ENCODE data around the gene GPX2.

The GPX2 gene

DNA sequence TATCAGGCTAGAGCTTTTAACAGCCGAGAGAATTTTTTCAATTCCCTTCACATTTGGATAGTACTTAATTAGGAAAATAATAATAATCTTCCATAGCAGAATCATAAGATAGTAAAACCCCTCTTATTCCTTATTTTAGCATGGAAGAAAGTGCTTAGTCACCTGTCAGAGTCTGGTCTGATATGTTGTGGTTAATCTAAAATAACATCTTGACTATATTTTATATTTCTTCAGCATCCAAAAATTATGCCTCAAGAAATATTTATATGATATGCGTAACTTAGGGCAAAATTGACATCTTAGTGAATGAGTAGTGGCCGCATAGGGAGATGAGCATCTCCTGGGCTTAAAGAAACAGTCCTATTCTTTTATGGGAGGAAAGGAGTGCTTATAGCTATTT, 15.5 kb downstream of the GPX2 start:
- TF ChIP-seq CEBPB (IDR thresholded peaks at IDR 0.05) = no peak
- no peak for TF ChIP-seq ZBTB7A (IDR thresholded peaks at IDR 0.05; ENCODE audit: low read depth)
- TF ChIP-seq NFIC (IDR thresholded peaks at IDR 0.05) = no peak
- TF ChIP-seq, protein P1, sequence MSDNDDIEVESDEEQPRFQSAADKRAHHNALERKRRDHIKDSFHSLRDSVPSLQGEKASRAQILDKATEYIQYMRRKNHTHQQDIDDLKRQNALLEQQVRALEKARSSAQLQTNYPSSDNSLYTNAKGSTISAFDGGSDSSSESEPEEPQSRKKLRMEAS (IDR thresholded peaks at IDR 0.05) = no peak
- no peak for TF ChIP-seq EGR1 (IDR thresholded peaks at IDR 0.05)
- no peak for TF ChIP-seq CREB1 (IDR thresholded peaks at IDR 0.05; ENCODE audit: low read depth)
- no peak for TF ChIP-seq EP300 (IDR thresholded peaks at IDR 0.05; ENCODE audit: borderline replicate concordance)
- no peak for TF ChIP-seq TEAD4 (IDR thresholded peaks at IDR 0.05)

DNA sequence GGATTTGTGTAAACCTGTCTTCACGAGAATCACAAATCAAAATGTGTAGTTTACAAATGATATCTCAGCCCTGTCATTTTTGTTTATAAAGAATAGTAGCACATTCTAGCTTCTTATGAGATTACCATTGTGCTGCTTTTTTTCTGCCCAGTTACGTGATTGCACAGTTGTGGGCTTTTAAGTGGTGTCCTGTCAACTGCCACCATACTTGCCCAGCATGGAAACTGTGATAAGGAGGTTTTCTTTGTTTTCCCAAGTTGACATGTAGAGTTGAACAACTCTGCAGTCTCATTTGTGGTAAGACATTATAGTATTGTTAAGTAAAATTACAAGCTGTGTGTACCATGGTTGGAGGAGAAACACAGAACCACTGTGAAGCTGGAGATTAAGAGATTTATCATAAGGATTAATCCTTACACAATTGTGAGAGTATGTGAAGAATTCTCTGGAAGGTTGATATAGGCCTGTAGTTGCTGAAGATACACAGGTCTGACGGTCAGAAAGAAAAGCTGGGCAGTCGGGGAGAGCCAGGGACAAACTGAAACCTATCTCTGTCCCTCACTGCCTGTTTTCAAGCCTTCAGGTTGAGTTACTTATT, 16.0 kb downstream of the GPX2 start:
- TF ChIP-seq ZBTB7A (IDR thresholded peaks at IDR 0.05; ENCODE audit: low read depth) (no peak), EP300 (IDR thresholded peaks at IDR 0.05; ENCODE audit: borderline replicate concordance) (no peak), RAD21 (IDR thresholded peaks at IDR 0.05; ENCODE audit: low read depth) (no peak), EGR1 (IDR thresholded peaks at IDR 0.05) (no peak), YY1 (IDR thresholded peaks at IDR 0.05; ENCODE audit: low read depth) (no peak), CEBPB (IDR thresholded peaks at IDR 0.05) (no peak), CREB1 (IDR thresholded peaks at IDR 0.05; ENCODE audit: low read depth) (no peak), TAF1 (IDR thresholded peaks at IDR 0.05; ENCODE audit: low read depth) (no peak), NFIC (IDR thresholded peaks at IDR 0.05) (no peak), TEAD4 (IDR thresholded peaks at IDR 0.05) (no peak), FOXM1 (IDR thresholded peaks at IDR 0.05; ENCODE audit: borderline replicate concordance, low read depth) (no peak)
- TF ChIP-seq, protein P2, sequence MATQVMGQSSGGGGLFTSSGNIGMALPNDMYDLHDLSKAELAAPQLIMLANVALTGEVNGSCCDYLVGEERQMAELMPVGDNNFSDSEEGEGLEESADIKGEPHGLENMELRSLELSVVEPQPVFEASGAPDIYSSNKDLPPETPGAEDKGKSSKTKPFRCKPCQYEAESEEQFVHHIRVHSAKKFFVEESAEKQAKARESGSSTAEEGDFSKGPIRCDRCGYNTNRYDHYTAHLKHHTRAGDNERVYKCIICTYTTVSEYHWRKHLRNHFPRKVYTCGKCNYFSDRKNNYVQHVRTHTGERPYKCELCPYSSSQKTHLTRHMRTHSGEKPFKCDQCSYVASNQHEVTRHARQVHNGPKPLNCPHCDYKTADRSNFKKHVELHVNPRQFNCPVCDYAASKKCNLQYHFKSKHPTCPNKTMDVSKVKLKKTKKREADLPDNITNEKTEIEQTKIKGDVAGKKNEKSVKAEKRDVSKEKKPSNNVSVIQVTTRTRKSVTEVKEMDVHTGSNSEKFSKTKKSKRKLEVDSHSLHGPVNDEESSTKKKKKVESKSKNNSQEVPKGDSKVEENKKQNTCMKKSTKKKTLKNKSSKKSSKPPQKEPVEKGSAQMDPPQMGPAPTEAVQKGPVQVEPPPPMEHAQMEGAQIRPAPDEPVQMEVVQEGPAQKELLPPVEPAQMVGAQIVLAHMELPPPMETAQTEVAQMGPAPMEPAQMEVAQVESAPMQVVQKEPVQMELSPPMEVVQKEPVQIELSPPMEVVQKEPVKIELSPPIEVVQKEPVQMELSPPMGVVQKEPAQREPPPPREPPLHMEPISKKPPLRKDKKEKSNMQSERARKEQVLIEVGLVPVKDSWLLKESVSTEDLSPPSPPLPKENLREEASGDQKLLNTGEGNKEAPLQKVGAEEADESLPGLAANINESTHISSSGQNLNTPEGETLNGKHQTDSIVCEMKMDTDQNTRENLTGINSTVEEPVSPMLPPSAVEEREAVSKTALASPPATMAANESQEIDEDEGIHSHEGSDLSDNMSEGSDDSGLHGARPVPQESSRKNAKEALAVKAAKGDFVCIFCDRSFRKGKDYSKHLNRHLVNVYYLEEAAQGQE (IDR thresholded peaks at IDR 0.05; ENCODE audit: low read depth) = no peak

DNA sequence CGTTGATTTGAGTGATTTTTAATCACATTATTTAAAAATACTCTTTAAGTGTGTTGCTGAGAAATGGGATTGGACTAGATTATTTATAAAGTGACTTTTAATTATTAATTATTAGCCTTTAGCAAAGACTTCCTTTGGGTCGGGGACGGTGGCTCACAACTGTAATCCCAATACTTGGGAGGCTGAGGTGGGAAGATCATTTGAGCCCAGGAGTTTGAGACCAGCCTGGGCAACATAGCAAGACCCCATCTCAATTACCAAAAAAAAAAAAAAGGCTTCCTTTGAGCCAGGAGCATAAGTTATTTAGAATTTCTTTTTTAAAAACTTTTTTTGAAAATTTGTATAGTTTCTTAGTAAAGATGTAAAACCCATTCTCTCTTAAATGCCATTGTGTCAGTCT, 19.5 kb downstream of the GPX2 start:
- TF ChIP-seq TAF1 (IDR thresholded peaks at IDR 0.05; ENCODE audit: low read depth) (no peak), ZBTB7A (IDR thresholded peaks at IDR 0.05; ENCODE audit: low read depth) (no peak), TEAD4 (IDR thresholded peaks at IDR 0.05) (no peak), EP300 (IDR thresholded peaks at IDR 0.05; ENCODE audit: borderline replicate concordance) (no peak), YY1 (IDR thresholded peaks at IDR 0.05; ENCODE audit: low read depth) (no peak), NFIC (IDR thresholded peaks at IDR 0.05) (no peak), TCF12 (IDR thresholded peaks at IDR 0.05; ENCODE audit: low read depth) (no peak), CREB1 (IDR thresholded peaks at IDR 0.05; ENCODE audit: low read depth) (no peak), FOXM1 (IDR thresholded peaks at IDR 0.05; ENCODE audit: borderline replicate concordance, low read depth) (no peak), EGR1 (IDR thresholded peaks at IDR 0.05) (no peak)
- TF ChIP-seq, protein P2 (IDR thresholded peaks at IDR 0.05; ENCODE audit: low read depth) = no peak

DNA sequence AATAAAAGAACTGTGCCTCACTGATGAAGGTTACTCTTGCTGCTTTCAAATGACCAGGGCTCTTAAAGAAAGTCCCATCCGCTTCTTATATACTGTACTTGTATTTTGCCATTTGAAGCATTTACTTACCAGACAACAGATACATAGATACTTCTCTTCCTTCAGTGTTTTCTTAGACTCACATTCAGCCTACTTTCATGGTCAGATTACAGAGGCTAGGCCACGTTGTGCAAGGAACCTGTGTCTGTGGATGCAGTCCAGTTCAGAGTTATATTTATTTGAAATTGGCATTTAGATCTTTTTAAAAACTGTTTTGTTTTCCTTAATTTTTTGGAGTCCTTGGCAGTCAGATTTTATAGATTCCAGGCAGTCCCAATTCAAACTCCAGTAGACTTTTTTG, 22.1 kb downstream of the GPX2 start:
- TF ChIP-seq YY1 (IDR thresholded peaks at IDR 0.05; ENCODE audit: low read depth) (no peak), NFIC (IDR thresholded peaks at IDR 0.05) (no peak), FOXM1 (IDR thresholded peaks at IDR 0.05; ENCODE audit: borderline replicate concordance, low read depth) (no peak), RAD21 (IDR thresholded peaks at IDR 0.05; ENCODE audit: low read depth) (no peak)
- TF ChIP-seq, protein P3, sequence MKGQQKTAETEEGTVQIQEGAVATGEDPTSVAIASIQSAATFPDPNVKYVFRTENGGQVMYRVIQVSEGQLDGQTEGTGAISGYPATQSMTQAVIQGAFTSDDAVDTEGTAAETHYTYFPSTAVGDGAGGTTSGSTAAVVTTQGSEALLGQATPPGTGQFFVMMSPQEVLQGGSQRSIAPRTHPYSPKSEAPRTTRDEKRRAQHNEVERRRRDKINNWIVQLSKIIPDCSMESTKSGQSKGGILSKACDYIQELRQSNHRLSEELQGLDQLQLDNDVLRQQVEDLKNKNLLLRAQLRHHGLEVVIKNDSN (IDR thresholded peaks at IDR 0.05) = no peak

DNA sequence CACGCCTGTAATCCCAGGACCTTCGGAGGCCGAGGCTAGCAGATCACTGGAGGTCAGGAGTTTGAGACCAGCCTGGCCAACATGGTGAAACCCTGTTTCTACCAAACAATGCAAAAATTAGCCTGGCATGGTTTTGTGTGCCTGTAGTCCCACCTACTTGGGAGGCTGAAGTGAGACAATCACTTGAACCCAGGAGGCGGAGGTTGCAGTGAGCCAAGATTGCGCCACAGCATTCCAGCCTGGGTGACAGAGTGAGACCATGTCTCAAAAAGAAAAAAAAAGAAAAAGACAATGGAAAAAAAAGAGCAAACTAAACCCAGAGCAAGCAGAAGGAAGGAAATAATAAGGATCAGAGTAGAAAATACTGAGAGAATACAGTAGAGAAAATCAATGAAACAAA, 22.9 kb downstream of the GPX2 start:
- TF ChIP-seq ZBTB7A (IDR thresholded peaks at IDR 0.05; ENCODE audit: low read depth) = no peak
- peak; percentile 47; the same call in 1 of the 2 replicates for TF ChIP-seq EP300 (IDR thresholded peaks at IDR 0.05; ENCODE audit: borderline replicate concordance)
- peak; percentile 53; the same call in 1 of the 2 replicates for TF ChIP-seq NFIC (IDR thresholded peaks at IDR 0.05)
- TF ChIP-seq, protein P3 (IDR thresholded peaks at IDR 0.05) = no peak
- TF ChIP-seq FOXM1 (IDR thresholded peaks at IDR 0.05; ENCODE audit: borderline replicate concordance, low read depth) = no peak
- no peak for TF ChIP-seq TAF1 (IDR thresholded peaks at IDR 0.05; ENCODE audit: low read depth)
- TF ChIP-seq CREB1 (IDR thresholded peaks at IDR 0.05; ENCODE audit: low read depth) = no peak
- TF ChIP-seq, protein P2 (IDR thresholded peaks at IDR 0.05; ENCODE audit: low read depth) = no peak
- no peak for TF ChIP-seq RAD21 (IDR thresholded peaks at IDR 0.05; ENCODE audit: low read depth)
- no peak for TF ChIP-seq EGR1 (IDR thresholded peaks at IDR 0.05)
- TF ChIP-seq CEBPB (IDR thresholded peaks at IDR 0.05) = peak; percentile 99
- TF ChIP-seq TCF12 (IDR thresholded peaks at IDR 0.05; ENCODE audit: low read depth) = peak; percentile 53
- no peak for TF ChIP-seq YY1 (IDR thresholded peaks at IDR 0.05; ENCODE audit: low read depth)
- peak; percentile 89 for TF ChIP-seq TEAD4 (IDR thresholded peaks at IDR 0.05)

Measured in Ishikawa (cell line).